IMR-90 (cell line): ENCODE results near the gene RAB8A. TPM values are rescaled to one million over a fixed set of nuclear protein-coding genes. Genes with fewer than 3 reads are reported as not detected.

Experiments
- ATAC-seq: fragments of 200-7000 bp; cut with Tn5 transposase; 2 replicates; pipeline ENCODE4 v1.9.1; 2020; ENCODE audit warnings: low read depth, mild to moderate bottlenecking, moderate library complexity
- BruUV-seq: library from RNA; stranded (reverse); fragments of 400-500 nt; replicated peaks from 2 replicates; lab custom pipeline; 2021; lab: Mats Ljungman, UMichigan
- CTCF ChIA-PET: fragments of 300-600 bp; formaldehyde crosslinking; extraction: SDS; loops from one replicate; lab custom pipeline; 2021; ENCODE audit warnings: antibody characterized with exemption; lab: Yijun Ruan, JAX
- POLR2A ChIA-PET: fragments of 300-600 bp; sonication (Branson Sonifier 250); formaldehyde crosslinking; loops from one replicate; lab custom pipeline; 2022; ENCODE audit warnings: antibody characterized with exemption; ENCODE audit not compliant: unreplicated experiment; lab: Charles Lee
- DNase-seq: peaks from one replicate; pipeline ENCODE4 v3.0.0; 2013
- H2AFZ ChIP-seq: replicated peaks from 2 replicates; pipeline ENCODE3; 2013; ENCODE audit warnings: low read length, mild to moderate bottlenecking; ENCODE audit not compliant: poor library complexity
- H2AK5ac ChIP-seq: 2 replicates; pipeline ENCODE4 v1.6.1; 2013; ENCODE audit warnings: low read depth, low read length, inconsistent platforms
- H2AK9ac ChIP-seq: replicated peaks from 2 replicates; pipeline ENCODE3; 2013; ENCODE audit warnings: mild to moderate bottlenecking, low read depth, low read length, moderate library complexity; ENCODE audit not compliant: poor library complexity
- H2BK120ac ChIP-seq: 2 replicates; pipeline ENCODE4 v1.6.1; 2013; ENCODE audit warnings: low read depth, low read length, inconsistent platforms
- H2BK15ac ChIP-seq: 3 replicates; pipeline ENCODE4 v1.6.1; 2013; ENCODE audit warnings: low read depth, low read length, inconsistent platforms
- H2BK20ac ChIP-seq: 2 replicates; pipeline ENCODE4 v1.6.1; 2013; ENCODE audit warnings: low read depth, mild to moderate bottlenecking, inconsistent platforms, low read length, moderate library complexity
- H2BK5ac ChIP-seq: 2 replicates; pipeline ENCODE4 v1.6.1; 2013; ENCODE audit warnings: mild to moderate bottlenecking, low read depth, low read length, inconsistent platforms; ENCODE audit not compliant: poor library complexity, severe bottlenecking
- H3K14ac ChIP-seq: replicated peaks from 2 replicates; pipeline ENCODE4 v1.6.1; 2013; ENCODE audit warnings: low read depth, low read length, inconsistent platforms
- H3K18ac ChIP-seq: 2 replicates; pipeline ENCODE4 v1.6.1; 2013; ENCODE audit warnings: low read depth, low read length, control low read depth
- H3K23ac ChIP-seq: 2 replicates; pipeline ENCODE4 v1.6.1; 2013; ENCODE audit warnings: low read depth, low read length, inconsistent platforms
- H3K27ac ChIP-seq: 2 replicates; pipeline ENCODE4 v1.5.1; 2013; ENCODE audit warnings: mild to moderate bottlenecking, control low read depth, low read length; ENCODE audit not compliant: insufficient read depth
- H3K27me3 ChIP-seq: 2 replicates; pipeline ENCODE4 v1.6.1; 2013; ENCODE audit warnings: low read length; ENCODE audit not compliant: control insufficient read depth, insufficient read depth
- H3K36me3 ChIP-seq: 2 replicates; pipeline ENCODE4 v1.6.1; 2013; ENCODE audit warnings: low read length, mixed read lengths; ENCODE audit not compliant: control insufficient read depth, insufficient read depth
- H3K4ac ChIP-seq: 2 replicates; pipeline ENCODE4 v1.6.1; 2013; ENCODE audit warnings: low read depth, low read length, inconsistent platforms
- H3K4me1 ChIP-seq: 2 replicates; pipeline ENCODE4 v1.6.1; 2013; ENCODE audit warnings: low read length, mixed read lengths; ENCODE audit not compliant: control insufficient read depth, insufficient read depth
- H3K4me2 ChIP-seq: 2 replicates; pipeline ENCODE4 v1.6.1; 2013; ENCODE audit warnings: low read depth, mild to moderate bottlenecking, control low read depth, low read length, moderate library complexity
- H3K4me3 ChIP-seq: 2 replicates; pipeline ENCODE4 v1.5.1; 2013; ENCODE audit warnings: low read depth, mild to moderate bottlenecking, control low read depth, low read length, moderate library complexity; ENCODE audit not compliant: insufficient read depth
- H3K56ac ChIP-seq: 2 replicates; pipeline ENCODE4 v1.6.1; 2013; ENCODE audit warnings: low read length, inconsistent platforms; ENCODE audit not compliant: insufficient read depth; ENCODE audit errors: extremely low read depth
- H3K79me1 ChIP-seq, 2 experiments: 2 replicates each; pipeline ENCODE4 v1.6.1; 2013; ENCODE audit warnings: low read length in 2 of 2, inconsistent platforms in 1 of 2, low read depth in 1 of 2
- H3K9ac ChIP-seq: 2 replicates; pipeline ENCODE4 v1.6.1; 2013; ENCODE audit warnings: low read depth, low read length, control low read depth
- H3K9me1 ChIP-seq: 2 replicates; pipeline ENCODE4 v1.6.1; 2013; ENCODE audit warnings: low read length, inconsistent platforms; ENCODE audit not compliant: insufficient read depth
- H3K9me3 ChIP-seq: 2 replicates; pipeline ENCODE4 v1.6.1; 2013; ENCODE audit warnings: low read length; ENCODE audit not compliant: control insufficient read depth, insufficient read depth
- H4K20me1 ChIP-seq: 2 replicates; pipeline ENCODE4 v1.6.1; 2013; ENCODE audit warnings: low read length, inconsistent platforms; ENCODE audit not compliant: insufficient read depth
- H4K5ac ChIP-seq: 2 replicates; pipeline ENCODE4 v1.6.1; 2013; ENCODE audit warnings: mild to moderate bottlenecking, low read depth, low read length, control low read depth
- H4K8ac ChIP-seq, 2 experiments: 2 replicates each; pipeline ENCODE4 v1.6.1; 2013; ENCODE audit warnings: low read depth in 2 of 2, low read length in 2 of 2, control low read depth in 1 of 2, inconsistent platforms in 1 of 2
- H4K91ac ChIP-seq: 2 replicates; pipeline ENCODE4 v1.6.1; 2013; ENCODE audit warnings: low read depth, low read length, inconsistent platforms; ENCODE audit not compliant: insufficient read depth
- BHLHE40 ChIP-seq: fragments of 150-350 bp; IDR thresholded peaks from 2 replicates; pipeline ENCODE4 v1.6.1; 2016; ENCODE audit warnings: mild to moderate bottlenecking, low read depth, low read length
- CEBPB ChIP-seq: IDR thresholded peaks from 2 replicates; pipeline ENCODE4 v1.6.1; 2012; ENCODE audit warnings: low read depth, low read length, improper control_type of control experiment
- MAFK ChIP-seq: IDR thresholded peaks from 2 replicates; pipeline ENCODE4 v1.6.1; 2012; ENCODE audit warnings: low read depth, low read length, improper control_type of control experiment
- MAZ ChIP-seq: IDR thresholded peaks from 2 replicates; pipeline ENCODE4 v1.6.1; 2012; ENCODE audit warnings: low read depth, mild to moderate bottlenecking, low read length, improper control_type of control experiment, moderate library complexity, borderline replicate concordance
- RCOR1 ChIP-seq: IDR thresholded peaks from 2 replicates; pipeline ENCODE4 v1.6.1; 2012; ENCODE audit warnings: mild to moderate bottlenecking, low read length, improper control_type of control experiment; ENCODE audit not compliant: insufficient replicate concordance
- RFX5 ChIP-seq: IDR thresholded peaks from 2 replicates; pipeline ENCODE4 v1.8.0; 2012; ENCODE audit warnings: low read depth, mild to moderate bottlenecking, low read length, moderate library complexity
- WGBS, 2 experiments: methylation state at CpG; one replicate each; pipeline versions ENCODE4 v1.1.5 to v1.1.7; 2013; ENCODE audit warnings: missing lambda C conversion rate in 2 of 2; ENCODE audit not compliant: insufficient read length in 1 of 2; ENCODE audit errors: extremely low coverage in 2 of 2; 5-methylcytosine and 5-hydroxymethylcytosine counted together
- dilution Hi-C: fragments of 300-500 bp; cut with HindIII; formaldehyde crosslinking; loops from one replicate; pipeline ENCODE4 v1.14.3; 2018; ENCODE audit warnings: low sequenced_read_pairs; ENCODE audit not compliant: unreplicated experiment
- in situ Hi-C: fragments of 300-500 bp; cut with MboI; formaldehyde crosslinking; loops from 3 replicates; pipeline ENCODE4 v1.14.3; 2019; ENCODE audit warnings: low sequenced_read_pairs, inconsistent platforms, mixed read lengths
- intact Hi-C: fragments of 100-400 bp; cut with micrococcal nuclease; formaldehyde crosslinking; loops from 2 replicates; pipeline ENCODE4 v1.10.0; 2022
- polyA plus RNA-seq, 3 experiments: library from polyadenylated mRNA; depleted of rRNA; stranded (reverse); fragments of >200 nt; gene quantifications; 2 replicates each; pipeline ENCODE4 v1.2.3, GENCODE V29; 2012; ENCODE audit warnings: low replicate concordance in 1 of 3
- total RNA-seq: library from RNA; depleted of rRNA; stranded (reverse); fragments of >200 nt; gene quantifications from 2 replicates; pipeline ENCODE4 v1.2.3, GENCODE V29; 2012
- TF ChIP-seq, protein P1 (sequence below): fragments of 150-350 bp; IDR thresholded peaks from 2 replicates; pipeline ENCODE4 v1.6.1; 2016; ENCODE audit warnings: low read depth, mild to moderate bottlenecking, low read length, moderate library complexity, borderline replicate concordance

Gene RAB8A
- total and polyA plus RNA-seq, 2 of the 4 experiments (the other 2 are of a cell fraction), result 64.5 to 135 TPM

DNA sequence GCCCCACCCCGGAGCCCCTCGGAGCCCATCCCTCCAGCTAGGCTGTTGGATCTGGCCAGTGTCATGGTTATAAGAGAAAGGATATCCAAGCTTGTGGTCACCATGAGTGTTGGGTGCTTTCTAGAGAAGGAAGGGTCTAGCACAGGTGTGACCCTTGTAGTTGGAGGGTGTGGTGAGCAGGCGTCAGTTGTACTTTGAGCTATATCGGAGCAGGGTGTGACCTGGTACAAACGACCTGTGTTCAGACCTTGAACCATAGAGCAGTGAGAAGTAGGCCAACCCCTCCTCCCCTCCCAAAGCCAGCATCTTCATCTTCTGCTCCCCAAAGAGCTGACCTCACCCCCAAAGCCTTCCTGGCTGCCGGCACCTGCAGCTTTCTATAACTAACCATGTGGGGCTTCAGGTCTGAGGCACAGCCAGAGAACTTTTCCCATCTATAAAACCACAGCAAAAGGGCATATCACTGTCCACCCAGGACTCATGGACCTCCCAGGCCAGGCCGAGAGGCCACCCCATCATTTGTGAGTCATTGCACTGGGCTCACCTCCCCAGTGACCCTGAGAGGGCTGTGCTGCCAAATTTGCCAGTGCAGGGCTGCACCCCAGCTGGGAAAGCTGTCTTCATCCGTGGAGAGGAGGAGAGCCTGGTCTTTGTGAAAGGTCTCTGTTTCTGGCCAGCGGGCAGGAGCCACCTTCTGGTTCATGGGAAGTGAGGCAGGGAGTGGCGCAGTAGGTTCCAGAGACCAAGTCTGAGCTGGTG lies 14.2 kb downstream of the RAB8A start:
- H3K9me3 ChIP-seq, result no peaks in the 10 kb centered on the region
- no peak overlapping the region for H2BK15ac ChIP-seq
- H4K5ac ChIP-seq, result no peak overlapping the region
- H2BK20ac ChIP-seq, result no peak overlapping the region
- H3K4me1 ChIP-seq, result no peaks in the 10 kb centered on the region
- DNase-seq (no peak), ATAC-seq (peak; percentile 24; the same call in 1 of the 2 replicates)
- 85% methylated on average over 4 of the region's 10 CpGs; no CpG with 5 or more reads in 1 of the 2 experiments for WGBS, 2 experiments
- no peak overlapping the region for H4K91ac ChIP-seq
- H4K8ac ChIP-seq, result no peak overlapping the region
- H3K4ac ChIP-seq, result no peak overlapping the region
- H3K36me3 ChIP-seq, result peaks cover 82% of the 10 kb centered on the region
- POLR2A ChIA-PET, result no interaction called here
- in situ Hi-C loops (no loop called here), dilution Hi-C loops (no loop called here), intact Hi-C loops (no loop called here)
- peaks cover 5 to 20% of the 10 kb centered on the region in 2 experiments; a peak in 3 of 4 replicates for H3K79me1 ChIP-seq
- TF ChIP-seq MAFK (no peak), RFX5 (no peak), CEBPB (no peak), BHLHE40 (no peak), MAZ (no peak), RCOR1 (no peak)
- TF ChIP-seq, protein P1, sequence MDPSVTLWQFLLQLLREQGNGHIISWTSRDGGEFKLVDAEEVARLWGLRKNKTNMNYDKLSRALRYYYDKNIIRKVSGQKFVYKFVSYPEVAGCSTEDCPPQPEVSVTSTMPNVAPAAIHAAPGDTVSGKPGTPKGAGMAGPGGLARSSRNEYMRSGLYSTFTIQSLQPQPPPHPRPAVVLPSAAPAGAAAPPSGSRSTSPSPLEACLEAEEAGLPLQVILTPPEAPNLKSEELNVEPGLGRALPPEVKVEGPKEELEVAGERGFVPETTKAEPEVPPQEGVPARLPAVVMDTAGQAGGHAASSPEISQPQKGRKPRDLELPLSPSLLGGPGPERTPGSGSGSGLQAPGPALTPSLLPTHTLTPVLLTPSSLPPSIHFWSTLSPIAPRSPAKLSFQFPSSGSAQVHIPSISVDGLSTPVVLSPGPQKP, result no peak
- H2AK9ac ChIP-seq, result no peak overlapping the region
- no peak overlapping the region for H2BK5ac ChIP-seq
- no peak overlapping the region for H3K56ac ChIP-seq
- H3K27me3 ChIP-seq, result no peaks in the 10 kb centered on the region
- no peak overlapping the region for H2AFZ ChIP-seq
- no peak overlapping the region for H3K27ac ChIP-seq
- CTCF ChIA-PET, result no interaction called here
- H3K14ac ChIP-seq, result no peak overlapping the region
- no peak overlapping the region for H3K23ac ChIP-seq
- no peak overlapping the region for H3K4me3 ChIP-seq
- no peaks in the 10 kb centered on the region for H3K9me1 ChIP-seq
- no peak overlapping the region for H3K9ac ChIP-seq
- BruUV-seq, result no TSS peak
- H2AK5ac ChIP-seq, result no peak overlapping the region
- H3K18ac ChIP-seq, result no peak overlapping the region
- H3K4me2 ChIP-seq, result no peak overlapping the region
- no peak overlapping the region for H2BK120ac ChIP-seq
- no peaks in the 10 kb centered on the region; the same call in 1 of the 2 replicates for H4K20me1 ChIP-seq
